SK-N-SH (cell line): ENCODE measurements around the gene EPDR1. TPM values are rescaled to one million over a fixed set of nuclear protein-coding genes. Genes with fewer than 3 reads are reported as not detected.

Experiments used
- CTCF ChIA-PET: fragments of 300-600, 350-600 bp; formaldehyde crosslinking; extraction: SDS; loops from one replicate; lab custom pipeline; 2021; lab: Yijun Ruan, JAX
- POLR2A ChIA-PET: fragments of 350-600 bp; sonication (Branson Sonifier 250); formaldehyde crosslinking; extraction: SDS; loops from one replicate; lab custom pipeline; 2020; ENCODE audit warnings: antibody characterized with exemption, inconsistent platforms; lab: Yijun Ruan, JAX
- DNase-seq: peaks from one replicate; pipeline ENCODE4 v3.0.0; 2012
- H2AFZ ChIP-seq: fragments of 200-600 bp; sonication (generic); 2 replicates; pipeline ENCODE4 v1.8.1; 2016; ENCODE audit warnings: antibody characterized with exemption, mild to moderate bottlenecking, low read depth
- H3F3A ChIP-seq: fragments of 200-600 bp; sonication (generic); replicated peaks from 2 replicates; pipeline ENCODE3; 2016; ENCODE audit warnings: antibody characterized with exemption, mild to moderate bottlenecking; ENCODE audit not compliant: insufficient read depth
- H3K27ac ChIP-seq, 2 experiments: fragments of 200-500 bp in 1 of 2; fragments of 200-600 bp in 1 of 2; sonication (Bioruptor generic) in 1 of 2; sonication (generic), shearing (Covaris generic) in 1 of 2; 2 replicates each; pipeline versions ENCODE4 v1.5.1 to v1.6.1; 2014 to 2016; ENCODE audit warnings: low read depth in 2 of 2, inconsistent platforms in 1 of 2, low read length in 1 of 2, mild to moderate bottlenecking in 1 of 2, mixed read lengths in 1 of 2
- H3K27me3 ChIP-seq: fragments of 200-600 bp; sonication (generic), shearing (Covaris generic); 2 replicates; pipeline ENCODE4 v1.6.1; 2016; ENCODE audit warnings: mixed run types; ENCODE audit not compliant: insufficient read depth
- H3K36me3 ChIP-seq, 2 experiments: fragments of 200-500 bp in 1 of 2; fragments of 200-600 bp in 1 of 2; sonication (Bioruptor generic) in 1 of 2; sonication (generic) in 1 of 2; replicated peaks in 1 of 2; 2 replicates each; pipeline versions ENCODE3 to v1.5.1; 2014 to 2016; ENCODE audit warnings: low read length in 1 of 2, mild to moderate bottlenecking in 1 of 2; ENCODE audit not compliant: insufficient read depth in 2 of 2, control insufficient read depth in 1 of 2
- H3K4me1 ChIP-seq, 2 experiments: fragments of 200-500 bp in 1 of 2; fragments of 200-600 bp in 1 of 2; sonication (Bioruptor generic) in 1 of 2; sonication (generic), shearing (Covaris generic) in 1 of 2; 2 replicates each; pipeline versions ENCODE4 v1.5.1 to v1.6.1; 2014 to 2016; ENCODE audit warnings: low read depth in 1 of 2, low read length in 1 of 2, mixed run types in 1 of 2; ENCODE audit not compliant: insufficient read depth in 2 of 2, control insufficient read depth in 1 of 2
- H3K4me2 ChIP-seq: fragments of 200-600 bp; sonication (generic), shearing (Covaris generic); 2 replicates; pipeline ENCODE4 v1.6.1; 2017; ENCODE audit warnings: mixed run types
- H3K4me3 ChIP-seq, 2 experiments: fragments of 200-500 bp in 1 of 2; fragments of 200-600 bp in 1 of 2; sonication (Bioruptor generic) in 1 of 2; sonication (generic), shearing (Covaris generic) in 1 of 2; 2 replicates each; pipeline versions ENCODE4 v1.5.1 to v1.8.1; 2014 to 2016; ENCODE audit warnings: low read depth in 2 of 2, inconsistent platforms in 1 of 2, low read length in 1 of 2, mild to moderate bottlenecking in 1 of 2, mixed read lengths in 1 of 2, moderate library complexity in 1 of 2
- H3K79me2 ChIP-seq: fragments of 200-600 bp; sonication (generic); 2 replicates; pipeline ENCODE4 v1.8.1; 2017; ENCODE audit warnings: mild to moderate bottlenecking; ENCODE audit not compliant: insufficient read depth
- H3K9ac ChIP-seq: fragments of 200-600 bp; sonication (generic); 2 replicates; pipeline ENCODE4 v1.6.1; 2017; ENCODE audit warnings: mixed run types
- H3K9me2 ChIP-seq: fragments of 200-600 bp; sonication (generic); 2 replicates; pipeline ENCODE4 v1.6.1; 2017; ENCODE audit warnings: mixed run types
- H3K9me3 ChIP-seq: fragments of 200-600 bp; sonication (generic); 2 replicates; pipeline ENCODE4 v1.6.1; 2017; ENCODE audit warnings: mixed run types, mild to moderate bottlenecking, moderate library complexity
- H4K20me1 ChIP-seq: fragments of 200-600 bp; sonication (generic); 2 replicates; pipeline ENCODE4 v1.6.1; 2017; ENCODE audit warnings: mild to moderate bottlenecking, mixed run types; ENCODE audit not compliant: insufficient read depth
- CTCF ChIP-seq: fragments of 200-600 bp; sonication (generic); IDR thresholded peaks from 2 replicates; pipeline ENCODE4 v1.6.1; 2017; ENCODE audit warnings: antibody characterized with exemption, mild to moderate bottlenecking, moderate library complexity
- EP300 ChIP-seq, 2 experiments: IDR thresholded peaks; 2 replicates each; pipeline versions ENCODE4 v1.4.0 to v1.6.1; 2012; ENCODE audit warnings: borderline replicate concordance in 1 of 2, low read depth in 1 of 2, low read length in 1 of 2
- EZH2phosphoT487 ChIP-seq: fragments of 200-600 bp; sonication (generic); IDR thresholded peaks from 2 replicates; pipeline ENCODE4 v1.6.1; 2017; ENCODE audit warnings: low read depth, mixed run types, mild to moderate bottlenecking, antibody characterized with exemption, moderate library complexity, borderline replicate concordance
- FOSL2 ChIP-seq: IDR thresholded peaks from 2 replicates; pipeline ENCODE4 v1.4.0; 2012; ENCODE audit warnings: low read depth, mild to moderate bottlenecking, moderate library complexity, borderline replicate concordance
- FOXJ3 ChIP-seq: sonication (generic); formaldehyde crosslinking; IDR thresholded peaks from 2 replicates; pipeline ENCODE4 v1.5.1; 2020; ENCODE audit warnings: mild to moderate bottlenecking, missing genetic modification reagents
- JUND ChIP-seq: IDR thresholded peaks from 2 replicates; pipeline ENCODE4 v1.4.0; 2012
- MEF2A ChIP-seq: IDR thresholded peaks from 2 replicates; pipeline ENCODE4 v1.4.0; 2012; ENCODE audit warnings: low read depth, borderline replicate concordance
- NFIC ChIP-seq: IDR thresholded peaks from 2 replicates; pipeline ENCODE4 v1.4.0; 2012; ENCODE audit warnings: borderline replicate concordance
- NRF1 ChIP-seq: IDR thresholded peaks from 2 replicates; pipeline ENCODE4 v1.6.1; 2012; ENCODE audit warnings: low read depth, mild to moderate bottlenecking, low read length
- POLR2AphosphoS5 ChIP-seq: IDR thresholded peaks from 2 replicates; pipeline ENCODE4 v1.6.1; 2012; ENCODE audit warnings: low read depth, low read length
- RFX5 ChIP-seq: IDR thresholded peaks from 2 replicates; pipeline ENCODE4 v1.6.1; 2012; ENCODE audit warnings: mild to moderate bottlenecking, improper control_type of control experiment, low read length
- TCF12 ChIP-seq: IDR thresholded peaks from 2 replicates; pipeline ENCODE4 v1.4.0; 2012
- USF1 ChIP-seq: IDR thresholded peaks from 2 replicates; pipeline ENCODE4 v1.4.0; 2012; ENCODE audit warnings: low read depth, borderline replicate concordance
- YY1 ChIP-seq: IDR thresholded peaks from 2 replicates; pipeline ENCODE4 v1.4.0; 2012; ENCODE audit warnings: low read depth, mild to moderate bottlenecking
- WGBS: methylation state at CpG from one replicate; pipeline ENCODE4 v1.1.6; 2017; ENCODE audit warnings: low lambda C conversion rate; 5-methylcytosine and 5-hydroxymethylcytosine counted together
- polyA plus RNA-seq, 3 experiments: library from polyadenylated mRNA; depleted of rRNA; stranded (reverse); fragments of >200 nt; gene quantifications; 2 replicates each; pipeline ENCODE4 v1.2.3, GENCODE V29; 2012
- TF ChIP-seq, protein P1 (sequence below): IDR thresholded peaks from 2 replicates; pipeline ENCODE4 v1.6.1; 2012; ENCODE audit warnings: mild to moderate bottlenecking, low read depth, low read length, moderate library complexity
- TF ChIP-seq, protein P2 (sequence below): IDR thresholded peaks from 2 replicates; pipeline ENCODE4 v1.4.0; 2012; ENCODE audit warnings: low read depth
- TF ChIP-seq, protein P3 (sequence below): IDR thresholded peaks from 2 replicates; pipeline ENCODE4; 2012

Gene EPDR1
- polyA plus RNA-seq, 1 of the 3 experiments (the other 2 are of a cell fraction) = 7.4 TPM

DNA sequence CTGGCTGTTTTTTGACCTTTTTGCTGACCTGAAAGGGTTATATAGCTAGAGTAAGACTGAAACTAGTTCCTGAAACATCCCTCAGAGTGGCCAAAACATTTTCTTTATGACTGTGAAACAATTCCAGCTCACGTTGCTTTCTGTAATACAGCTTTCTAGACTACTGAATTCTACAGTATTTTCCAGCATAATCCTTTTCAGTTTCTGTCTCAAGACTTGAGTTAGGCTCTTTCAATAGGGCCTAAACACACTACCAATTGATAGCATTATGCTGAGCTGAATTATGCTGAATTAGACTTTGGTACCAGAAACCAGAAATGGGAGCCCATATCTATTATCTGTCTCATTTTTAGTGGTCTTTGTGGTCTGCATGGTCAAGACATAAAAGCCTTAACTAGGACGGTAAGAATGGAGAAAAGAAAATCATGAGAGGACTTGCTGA lies 72.6 kb downstream of the EPDR1 start:
- H3K36me3 ChIP-seq = no peaks in the 10 kb centered on the region
- H3F3A ChIP-seq = no peaks in the 10 kb centered on the region
- no peaks in the 10 kb centered on the region for H3K27me3 ChIP-seq
- no peak overlapping the region for H3K9ac ChIP-seq
- H3K4me3 ChIP-seq = no peak overlapping the region
- no peaks in the 10 kb centered on the region for H4K20me1 ChIP-seq
- no peaks in the 10 kb centered on the region; the same call in 1 of the 2 replicates for H3K9me3 ChIP-seq
- H3K4me2 ChIP-seq = no peak overlapping the region
- no peak for TF ChIP-seq FOSL2
- TF ChIP-seq TCF12 = no peak
- TF ChIP-seq NFIC = no peak
- TF ChIP-seq FOXJ3 (CRISPR knock-in tag) = no peak
- TF ChIP-seq EP300 (IDR thresholded peaks at IDR 0.05; ENCODE audit: borderline replicate concordance in 1 of 2, low read depth in 1 of 2, low read length in 1 of 2) = no peak
- no peak for TF ChIP-seq JUND
- TF ChIP-seq, protein P1, sequence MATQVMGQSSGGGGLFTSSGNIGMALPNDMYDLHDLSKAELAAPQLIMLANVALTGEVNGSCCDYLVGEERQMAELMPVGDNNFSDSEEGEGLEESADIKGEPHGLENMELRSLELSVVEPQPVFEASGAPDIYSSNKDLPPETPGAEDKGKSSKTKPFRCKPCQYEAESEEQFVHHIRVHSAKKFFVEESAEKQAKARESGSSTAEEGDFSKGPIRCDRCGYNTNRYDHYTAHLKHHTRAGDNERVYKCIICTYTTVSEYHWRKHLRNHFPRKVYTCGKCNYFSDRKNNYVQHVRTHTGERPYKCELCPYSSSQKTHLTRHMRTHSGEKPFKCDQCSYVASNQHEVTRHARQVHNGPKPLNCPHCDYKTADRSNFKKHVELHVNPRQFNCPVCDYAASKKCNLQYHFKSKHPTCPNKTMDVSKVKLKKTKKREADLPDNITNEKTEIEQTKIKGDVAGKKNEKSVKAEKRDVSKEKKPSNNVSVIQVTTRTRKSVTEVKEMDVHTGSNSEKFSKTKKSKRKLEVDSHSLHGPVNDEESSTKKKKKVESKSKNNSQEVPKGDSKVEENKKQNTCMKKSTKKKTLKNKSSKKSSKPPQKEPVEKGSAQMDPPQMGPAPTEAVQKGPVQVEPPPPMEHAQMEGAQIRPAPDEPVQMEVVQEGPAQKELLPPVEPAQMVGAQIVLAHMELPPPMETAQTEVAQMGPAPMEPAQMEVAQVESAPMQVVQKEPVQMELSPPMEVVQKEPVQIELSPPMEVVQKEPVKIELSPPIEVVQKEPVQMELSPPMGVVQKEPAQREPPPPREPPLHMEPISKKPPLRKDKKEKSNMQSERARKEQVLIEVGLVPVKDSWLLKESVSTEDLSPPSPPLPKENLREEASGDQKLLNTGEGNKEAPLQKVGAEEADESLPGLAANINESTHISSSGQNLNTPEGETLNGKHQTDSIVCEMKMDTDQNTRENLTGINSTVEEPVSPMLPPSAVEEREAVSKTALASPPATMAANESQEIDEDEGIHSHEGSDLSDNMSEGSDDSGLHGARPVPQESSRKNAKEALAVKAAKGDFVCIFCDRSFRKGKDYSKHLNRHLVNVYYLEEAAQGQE = no peak
- TF ChIP-seq MEF2A = no peak
- TF ChIP-seq YY1 = no peak
- no peak for TF ChIP-seq CTCF
- TF ChIP-seq, protein P2, sequence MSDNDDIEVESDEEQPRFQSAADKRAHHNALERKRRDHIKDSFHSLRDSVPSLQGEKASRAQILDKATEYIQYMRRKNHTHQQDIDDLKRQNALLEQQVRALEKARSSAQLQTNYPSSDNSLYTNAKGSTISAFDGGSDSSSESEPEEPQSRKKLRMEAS = no peak
- no peak for TF ChIP-seq NRF1
- TF ChIP-seq POLR2AphosphoS5 = no peak
- TF ChIP-seq EZH2phosphoT487 = no peak
- TF ChIP-seq RFX5 = no peak
- TF ChIP-seq, protein P3, sequence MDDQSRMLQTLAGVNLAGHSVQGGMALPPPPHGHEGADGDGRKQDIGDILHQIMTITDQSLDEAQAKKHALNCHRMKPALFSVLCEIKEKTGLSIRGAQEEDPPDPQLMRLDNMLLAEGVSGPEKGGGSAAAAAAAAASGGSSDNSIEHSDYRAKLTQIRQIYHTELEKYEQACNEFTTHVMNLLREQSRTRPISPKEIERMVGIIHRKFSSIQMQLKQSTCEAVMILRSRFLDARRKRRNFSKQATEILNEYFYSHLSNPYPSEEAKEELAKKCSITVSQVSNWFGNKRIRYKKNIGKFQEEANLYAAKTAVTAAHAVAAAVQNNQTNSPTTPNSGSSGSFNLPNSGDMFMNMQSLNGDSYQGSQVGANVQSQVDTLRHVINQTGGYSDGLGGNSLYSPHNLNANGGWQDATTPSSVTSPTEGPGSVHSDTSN = no peak
- no peak for TF ChIP-seq USF1
- TF ChIP-seq, all 33 proteins: peak for 0
- Histone ChIP-seq H3K79me2 (no peaks in the 10 kb centered on the region), H3K27ac (no peak overlapping the region), H2AFZ (no peak overlapping the region), H3K4me1 (no peaks in the 10 kb centered on the region), H3K9me2 (no peaks in the 10 kb centered on the region)
- CTCF ChIA-PET = interaction anchor here (0.6 to 1.4 kb wide), 3 partner anchors 11 to 93 kb away, joined by 3 read pairs; no protein-coding TSS in a partner anchor
- no peak for DNase-seq
- 19% methylated on average over 2 of the region's 2 CpGs for WGBS
- POLR2A ChIA-PET = no interaction called here
